GM12878 (cell line): Measurements from ENCODE around the gene IQGAP3. TPM values are rescaled to one million over a fixed set of nuclear protein-coding genes. Genes with fewer than 3 reads are reported as not detected.
A peak's percentile ranks its signal among the peaks of the same experiment; 100 is the strongest.

Experiments used
- ATAC-seq: fragments of 200-7000 bp; cut with Tn5 transposase; 3 replicates; pipeline ENCODE4 v1.9.1; 2020; ENCODE audit warnings: mild to moderate bottlenecking, moderate library complexity
- BruUV-seq: library from RNA; stranded (reverse); fragments of 400-500 nt; replicated peaks from 2 replicates; lab custom pipeline; 2021; lab: Mats Ljungman, UMichigan
- CTCF ChIA-PET: fragments of 300-600 bp; sonication (Branson Sonifier 250); formaldehyde crosslinking; extraction: SDS; loops from one replicate; lab custom pipeline; 2021; ENCODE audit warnings: inconsistent platforms; lab: Yijun Ruan, JAX
- POLR2A ChIA-PET: fragments of 350-600 bp; formaldehyde crosslinking; extraction: SDS; loops from one replicate; lab custom pipeline; 2021; ENCODE audit warnings: inconsistent platforms; lab: Charles Lee
- RAD21 ChIA-PET: fragments of 300-600 bp; sonication (Branson Sonifier 250); formaldehyde crosslinking; loops from one replicate; lab custom pipeline; 2023; ENCODE audit warnings: antibody characterized with exemption; ENCODE audit not compliant: unreplicated experiment; lab: Charles Lee
- SMC1A ChIA-PET: fragments of 300-600 bp; sonication (Branson Sonifier 250); formaldehyde crosslinking; loops from one replicate; lab custom pipeline; 2023; ENCODE audit not compliant: unreplicated experiment, uncharacterized antibody; lab: Charles Lee
- DNase-seq: peaks from one replicate; pipeline ENCODE4 v3.0.0-alpha.2; 2011; ENCODE audit warnings: low read depth, low spot score
- FAIRE-seq: peaks from 3 replicates; lab custom pipeline; 2011; peaks lifted over from hg19 to GRCh38; lab: Jason Lieb, UNC
- H2AFZ ChIP-seq: 2 replicates; pipeline ENCODE4 v1.6.0; 2011; ENCODE audit warnings: low read depth, low read length, control low read depth; ENCODE audit not compliant: control insufficient read depth
- H3K27ac ChIP-seq: 2 replicates; pipeline ENCODE4 v1.5.1; 2011; ENCODE audit warnings: control low read depth; ENCODE audit not compliant: control insufficient read depth, insufficient read depth
- H3K27me3 ChIP-seq, 2 experiments: replicated peaks in 1 of 2; 2 replicates each; pipeline versions ENCODE4 v1.6.0 to v1.6.1; 2011; ENCODE audit warnings: low read length in 1 of 2; ENCODE audit not compliant: control insufficient read depth in 2 of 2, insufficient read depth in 2 of 2
- H3K36me3 ChIP-seq, 2 experiments: 2 replicates each; pipeline ENCODE4 v1.5.1; 2011; ENCODE audit warnings: low read length in 1 of 2; ENCODE audit not compliant: control insufficient read depth in 2 of 2, insufficient read depth in 2 of 2
- H3K4me1 ChIP-seq: 2 replicates; pipeline ENCODE4 v1.6.1; 2011; ENCODE audit warnings: mild to moderate bottlenecking, low read length, moderate library complexity, mixed read lengths; ENCODE audit not compliant: control insufficient read depth, insufficient read depth
- H3K4me2 ChIP-seq: 2 replicates; pipeline ENCODE4 v1.6.0; 2011; ENCODE audit warnings: control low read depth; ENCODE audit not compliant: control insufficient read depth, insufficient read depth
- H3K4me3 ChIP-seq: fragments of 200-600 bp; sonication (generic); 2 replicates; pipeline ENCODE4 v1.5.1; 2016
- H3K79me2 ChIP-seq: 2 replicates; pipeline ENCODE4 v1.6.0; 2011; ENCODE audit warnings: low read length; ENCODE audit not compliant: control insufficient read depth, insufficient read depth
- H3K9ac ChIP-seq: 2 replicates; pipeline ENCODE4 v1.8.0; 2011; ENCODE audit warnings: low read length, control low read depth, mixed read lengths; ENCODE audit not compliant: control insufficient read depth, insufficient read depth
- H3K9me3 ChIP-seq: replicated peaks from 3 replicates; pipeline ENCODE4 v1.5.1; 2011; ENCODE audit warnings: mild to moderate bottlenecking, low read length; ENCODE audit not compliant: control insufficient read depth, insufficient read depth
- H4K20me1 ChIP-seq: 2 replicates; pipeline ENCODE4 v1.6.0; 2011; ENCODE audit not compliant: control insufficient read depth, insufficient read depth
- BCL11A ChIP-seq: IDR thresholded peaks from 2 replicates; pipeline ENCODE4 v1.6.1; 2011; ENCODE audit warnings: low read depth, low read length
- BHLHE40 ChIP-seq, 2 experiments: fragments of 450-650 bp in 1 of 2; IDR thresholded peaks; 2 replicates each; pipeline ENCODE4 v1.6.1; 2011 to 2017; ENCODE audit warnings: low read depth in 2 of 2, borderline replicate concordance in 1 of 2, improper control_type of control experiment in 1 of 2, low read length in 1 of 2, mild to moderate bottlenecking in 1 of 2
- CREM ChIP-seq: IDR thresholded peaks from 2 replicates; pipeline ENCODE4 v1.6.1; 2014; ENCODE audit warnings: antibody characterized with exemption, low read depth
- CTCF ChIP-seq, 3 experiments: IDR thresholded peaks in 2 of 3; conservative IDR thresholded peaks in 1 of 3; 2 replicates each; pipeline ENCODE4 v1.5.1; 2011; ENCODE audit warnings: low read depth in 3 of 3, low read length in 3 of 3, mild to moderate bottlenecking in 3 of 3, control low read depth in 2 of 3, moderate library complexity in 2 of 3, inconsistent platforms in 1 of 3, mixed read lengths in 1 of 3; ENCODE audit not compliant: control insufficient read depth in 2 of 3, insufficient read depth in 1 of 3; ENCODE audit errors: extremely low read depth in 1 of 3
- EED ChIP-seq: sonication (generic); IDR thresholded peaks from 2 replicates; pipeline ENCODE4 v1.6.1; 2016; ENCODE audit warnings: antibody characterized with exemption, low read depth
- EGR1 ChIP-seq, 2 experiments: IDR thresholded peaks; 1 replicate in 1 of 2; 2 replicates in 1 of 2; pipeline ENCODE4 v1.6.1; 2011 to 2012; ENCODE audit warnings: low read depth in 2 of 2, low read length in 2 of 2, borderline replicate concordance in 1 of 2, mild to moderate bottlenecking in 1 of 2, moderate library complexity in 1 of 2
- EP300 ChIP-seq, 2 experiments: fragments of 150-350 bp in 1 of 2; IDR thresholded peaks; 2 replicates each; pipeline ENCODE4 v1.6.1; 2011 to 2012; ENCODE audit warnings: low read depth in 2 of 2, low read length in 2 of 2, borderline replicate concordance in 1 of 2, improper control_type of control experiment in 1 of 2, inconsistent platforms in 1 of 2; ENCODE audit not compliant: control insufficient read depth in 1 of 2
- HDGF ChIP-seq: fragments of 450-650 bp; IDR thresholded peaks from 2 replicates; pipeline ENCODE4 v1.6.1; 2016; ENCODE audit warnings: antibody characterized with exemption
- MAX ChIP-seq: IDR thresholded peaks from 2 replicates; pipeline ENCODE4 v1.6.1; 2012; ENCODE audit warnings: low read depth, low read length, improper control_type of control experiment
- MLLT1 ChIP-seq: fragments of 450-650 bp; IDR thresholded peaks from 2 replicates; pipeline ENCODE4 v1.6.1; 2016; ENCODE audit warnings: mild to moderate bottlenecking
- PKNOX1 ChIP-seq: fragments of 450-650 bp; IDR thresholded peaks from 2 replicates; pipeline ENCODE4 v1.6.1; 2016; ENCODE audit warnings: mild to moderate bottlenecking
- SRF ChIP-seq, 2 experiments: IDR thresholded peaks; 2 replicates each; pipeline ENCODE4 v1.6.1; 2011; ENCODE audit warnings: low read depth in 2 of 2, low read length in 2 of 2, mild to moderate bottlenecking in 1 of 2, moderate library complexity in 1 of 2
- WGBS: methylation state at CpG from one replicate; pipeline ENCODE4 v1.1.6; 2016; ENCODE audit warnings: low lambda C conversion rate; ENCODE audit not compliant: insufficient replicate concordance, insufficient coverage; ENCODE audit errors: missing lambda C conversion rate; 5-methylcytosine and 5-hydroxymethylcytosine counted together
- in situ Hi-C: fragments of 300-500 bp; cut with MboI; formaldehyde crosslinking; loops from 9 replicates; pipeline ENCODE4 v1.14.3; 2018; ENCODE audit warnings: mixed read lengths
- intact Hi-C: fragments of 100-400 bp; cut with micrococcal nuclease; formaldehyde crosslinking; loops from one replicate; pipeline ENCODE4 v1.14.2; 2022; ENCODE audit not compliant: unreplicated experiment
- polyA plus RNA-seq, 11 experiments: library from polyadenylated mRNA; depleted of rRNA in 4 of 11; unstranded in 6 of 11; stranded (reverse) in 5 of 11; fragments of >200 nt; fragmentation: Nextera tagmentation in 4 of 11; fragmentation: Illumina TruSeq in 1 of 11; extraction: Ambion mirVana in 4 of 11; extraction: Trizol in 1 of 11; gene quantifications; 1 replicate in 1 of 11; 2 replicates in 10 of 11; pipeline versions ENCODE4 v1.2.1 to v1.2.3, GENCODE V29; 2011 to 2016; ENCODE audit warnings: inconsistent platforms in 2 of 11, missing spikeins in 2 of 11, low read depth in 1 of 11
- total RNA-seq, 4 experiments: library from RNA; depleted of rRNA in 3 of 4; stranded (reverse); fragments of >200 nt in 3 of 4; fragmentation: Illumina TruSeq in 1 of 4; extraction: Trizol in 1 of 4; gene quantifications; 2 replicates each; pipeline versions ENCODE4 v1.2.1 to v1.2.3, GENCODE V29; 2013 to 2021

Gene IQGAP3
- total and polyA plus RNA-seq, 10 of the 15 experiments (the other 5 are each of a cell fraction or from before 2014, with no cell fraction given), result 1.1 to 10.7 (median 7.9) TPM

- no peaks in the 10 kb centered on the region for H4K20me1 ChIP-seq
- DNase-seq (no peak), FAIRE-seq (no peak), ATAC-seq (peak; percentile 16)
- H2AFZ ChIP-seq, result no peak overlapping the region
- BruUV-seq, result TSS peak; percentile 82
- CTCF ChIA-PET, result interaction anchor here (0.6 to 8.0 kb wide), 13 partner anchors 7 to 1041 kb away, joined by 3 to 175 read pairs (median 6); partner anchors contain the start of genes ISG20L2, MEF2D and METTL25B
- peaks cover 5 to 6% of the 10 kb centered on the region in 2 experiments; a peak in 3 of 4 replicates for H3K36me3 ChIP-seq
- SMC1A ChIA-PET, result interaction anchor here (0.8 to 21.2 kb wide), 12 partner anchors 7 to 112 kb away, joined by 3 to 460 read pairs (median 6); partner anchors contain the start of genes GPATCH4, IQGAP3, MEF2D and NAXE
- POLR2A ChIA-PET, result interaction anchor here (0.6 to 23.9 kb wide), 10 partner anchors 8 to 429 kb away, joined by 3 to 630 read pairs (median 10); partner anchors contain the start of genes ISG20L2, MEF2D, METTL25B and NAXE
- H3K9ac ChIP-seq, result peak overlapping the region; percentile 79
- intact Hi-C loops (loop anchor here (10.0 kb wide), 1 partner anchor 115 kb away; the partner anchor contains the start of gene GPATCH4), in situ Hi-C loops (no loop called here)
- H3K27ac ChIP-seq, result peak overlapping the region; percentile 96
- no peaks in the 10 kb centered on the region for H3K27me3 ChIP-seq
- peak overlapping the region; percentile 82 for H3K4me2 ChIP-seq
- H3K79me2 ChIP-seq, result peaks cover 98% of the 10 kb centered on the region
- H3K4me1 ChIP-seq, result peaks cover 86% of the 10 kb centered on the region
- H3K4me3 ChIP-seq, result peak overlapping the region; percentile 73
- WGBS, result under 1% methylated on average over 12 of the region's 12 CpGs
- RAD21 ChIA-PET, result interaction anchor here (0.9 to 13.6 kb wide), 13 partner anchors 8 to 339 kb away, joined by 3 to 323 read pairs (median 13); partner anchors contain the start of genes MEF2D and NAXE
- no peaks in the 10 kb centered on the region for H3K9me3 ChIP-seq
- peak in 1 of 3 experiments; percentile 33; a peak in 1 of 6 replicates for TF ChIP-seq CTCF (IDR thresholded peaks at IDR 0.05 in 2 of 3, conservative IDR thresholded peaks at IDR 0.05 in 1 of 3; ENCODE audit: control insufficient read depth in 2 of 3, extremely low read depth in 1 of 3, insufficient read depth in 1 of 3, low read depth in 3 of 3, low read length in 3 of 3)
- TF ChIP-seq PKNOX1, result peak; percentile 30
- TF ChIP-seq EP300 (IDR thresholded peaks at IDR 0.05; ENCODE audit: borderline replicate concordance in 1 of 2, control insufficient read depth in 1 of 2, low read depth in 2 of 2, low read length in 2 of 2), result peak in 1 of 2 experiments; percentile 42; a peak in 2 of 4 replicates
- TF ChIP-seq BHLHE40 (IDR thresholded peaks at IDR 0.05; ENCODE audit: borderline replicate concordance in 1 of 2, low read depth in 2 of 2, low read length in 1 of 2), result peak; percentile 14 to 18; a peak in 1 of 4 replicates
- peak; percentile 53 for TF ChIP-seq EED
- peak; percentile 93 for TF ChIP-seq HDGF
- 0 out of 2 replicates have a peak, but pooled peaks have one; percentile 28 for TF ChIP-seq BCL11A
- peak; percentile 46; the same call in 1 of the 2 replicates for TF ChIP-seq MLLT1
- TF ChIP-seq SRF (IDR thresholded peaks at IDR 0.05; ENCODE audit: low read depth in 2 of 2, low read length in 2 of 2), result no peak
- TF ChIP-seq MAX, result 0 out of 2 replicates have a peak, but pooled peaks have one; percentile 27
- peak in 1 of 2 experiments; percentile 83; a peak in 1 of 3 replicates for TF ChIP-seq EGR1 (IDR thresholded peaks at IDR 0.05; ENCODE audit: borderline replicate concordance in 1 of 2, low read depth in 2 of 2, low read length in 2 of 2)
- peak; percentile 45; the same call in 1 of the 2 replicates for TF ChIP-seq CREM
Observed at GRCh38 chr1:156489166-156489934, 83.0 kb downstream of the IQGAP3 start.
